Left ventricle myocardium superior (tissue), 1 donor: ENCODE data around the gene IL13. TPM values are rescaled to one million over a fixed set of nuclear protein-coding genes. Genes with fewer than 3 reads are reported as not detected.
"Not testable (repeated sequence)": the region's sequence is repeated elsewhere in the genome, so short reads cannot be mapped to it uniquely, and the experiment has no call there.

ENCODE experiments used
- ATAC-seq: fragments of 200-7000 bp; cut with Tn5 transposase; one replicate; pipeline ENCODE4 v1.9.1; 2020; ENCODE audit warnings: mild to moderate bottlenecking, moderate library complexity
- DNase-seq: peaks from one replicate; pipeline ENCODE4 v3.0.0-alpha.2; 2020
- intact Hi-C: fragments of 100-400 bp; cut with micrococcal nuclease; formaldehyde crosslinking; loops from one replicate; pipeline ENCODE4 v1.11.0; 2022
- total RNA-seq: library from RNA; stranded (reverse); fragmentation: NEBNext Ultra II Directional; extraction: Animal tissue kit (Norgen Biotek cat#: 25700); gene quantifications from one replicate; pipeline ENCODE4 v1.2.1, GENCODE V29; 2021
- donor health status: DM: no; HTN: yes; CAD: no; lungs with severe emphysema.

The IL13 gene
- total RNA-seq, 1 donor from 2014 or later: not detected

DNA sequence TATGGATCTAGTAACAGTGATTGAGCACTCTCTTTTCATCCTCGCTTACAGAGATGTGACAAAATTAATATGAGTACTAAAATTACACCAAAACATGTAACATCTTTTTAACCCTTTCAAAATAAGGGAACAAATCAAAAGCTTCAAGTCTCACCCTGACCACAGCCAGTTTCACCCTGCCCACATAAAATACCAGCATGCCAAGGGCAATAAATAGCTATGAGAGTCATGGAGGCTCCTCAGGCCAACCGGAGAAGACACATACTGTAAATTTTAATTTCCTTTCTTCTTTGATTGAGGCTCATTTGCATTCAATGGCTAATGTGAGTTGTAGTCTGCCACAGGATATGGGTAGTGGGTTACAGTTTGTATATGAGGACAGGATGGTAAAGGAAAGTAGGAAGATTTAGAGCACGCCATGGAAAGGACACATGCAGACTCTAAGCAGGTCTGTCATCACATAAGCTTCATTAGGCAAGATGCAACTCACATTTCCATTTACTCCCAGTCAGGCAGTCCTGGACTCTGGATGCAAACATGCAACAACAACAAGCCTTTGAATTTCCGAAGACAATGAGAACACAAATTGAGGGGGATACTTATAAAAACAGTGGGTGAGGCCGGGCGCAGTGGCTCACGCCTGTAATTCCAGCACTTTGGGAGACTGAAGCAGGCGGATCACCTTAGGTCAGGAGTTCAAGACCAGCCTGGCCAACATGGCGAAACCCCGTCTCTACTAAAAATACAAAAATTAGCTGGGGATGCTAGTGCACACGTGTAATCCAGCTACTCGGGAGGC lies 27.1 kb downstream of the IL13 start:
- DNase-seq: no peak
- no peak for ATAC-seq
- intact Hi-C loops: no loop called here

DNA sequence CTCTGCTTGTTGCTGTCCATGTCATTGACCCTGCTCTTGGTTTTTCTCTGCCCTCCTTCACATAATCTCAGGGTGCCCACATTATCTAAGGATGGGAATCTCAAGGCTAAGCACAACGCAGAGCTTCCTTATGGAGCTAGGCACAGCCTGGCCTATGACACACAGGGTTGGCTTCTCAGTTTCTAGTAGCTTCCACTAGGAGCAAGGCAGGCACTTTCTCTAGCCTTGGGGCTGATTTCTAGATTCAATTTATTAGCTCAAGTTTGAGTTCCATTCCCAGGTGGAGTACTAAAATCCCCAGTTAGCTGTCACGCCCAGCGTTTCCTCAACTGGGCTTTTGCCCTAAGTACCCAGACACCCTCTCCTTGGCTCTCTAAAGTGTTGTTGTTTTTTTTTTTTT lies 28.2 kb downstream of the IL13 start:
- DNase-seq (no peak), ATAC-seq (no peak)
- intact Hi-C loops: no loop called here

DNA sequence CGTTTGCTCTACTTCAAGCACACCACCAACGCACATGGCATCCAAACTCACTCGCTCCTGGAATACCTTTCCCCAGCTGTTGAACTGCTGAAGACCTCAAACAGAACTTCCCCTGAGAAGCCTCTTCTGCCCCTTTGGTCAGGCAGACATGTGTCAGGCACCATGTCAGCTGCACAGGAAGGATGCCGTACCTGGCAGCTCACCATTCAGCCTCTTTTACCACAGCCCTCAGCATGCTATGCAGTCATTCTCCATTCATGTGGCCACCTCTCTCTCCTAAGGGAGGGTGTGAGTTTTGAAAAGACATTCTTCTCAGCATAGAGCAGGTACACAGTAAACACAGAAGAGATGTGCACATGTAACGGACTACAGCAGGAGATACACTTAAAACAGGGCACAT lies 30.0 kb downstream of the IL13 start:
- DNase-seq (no peak), ATAC-seq (no peak)
- intact Hi-C loops: no loop called here

DNA sequence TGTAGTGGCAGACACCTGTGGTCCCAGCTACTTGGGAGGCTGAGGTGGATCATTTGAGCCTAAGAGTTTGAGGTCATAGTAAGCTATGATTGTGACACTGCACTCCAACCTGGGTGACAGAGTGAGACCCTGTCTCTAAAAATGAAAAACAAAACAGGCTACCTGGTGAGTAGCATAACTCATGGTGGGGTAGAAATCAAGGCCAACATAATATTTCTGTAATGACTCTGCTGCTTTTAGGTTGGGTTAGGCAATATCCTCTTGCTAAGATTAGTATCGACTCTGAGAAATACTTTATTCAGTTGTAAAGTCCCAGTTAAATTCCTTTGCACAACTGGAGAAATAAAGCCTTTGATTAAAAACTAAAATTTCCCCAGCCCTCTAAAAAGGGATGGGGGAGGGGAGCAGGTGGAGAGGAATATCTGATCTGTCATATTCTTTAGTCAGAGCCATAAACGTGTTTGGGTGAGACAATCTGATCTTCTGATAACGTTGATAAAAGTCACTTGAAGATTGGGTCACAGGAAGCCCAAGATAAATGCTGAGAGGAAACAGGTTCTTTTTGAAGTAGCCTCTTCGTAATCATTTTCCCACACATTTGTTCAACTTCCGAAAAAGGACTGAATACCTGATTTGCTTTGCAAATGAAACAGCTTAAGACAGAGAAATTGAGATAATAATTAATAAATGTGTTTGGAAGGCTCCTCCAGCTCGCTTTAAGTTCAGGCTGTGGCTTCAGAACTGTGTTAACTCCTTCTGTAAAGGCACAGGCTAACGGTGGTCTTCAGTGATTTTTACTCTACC lies 30.8 kb downstream of the IL13 start:
- DNase-seq (no peak), ATAC-seq (no peak)
- intact Hi-C loops: no loop called here

DNA sequence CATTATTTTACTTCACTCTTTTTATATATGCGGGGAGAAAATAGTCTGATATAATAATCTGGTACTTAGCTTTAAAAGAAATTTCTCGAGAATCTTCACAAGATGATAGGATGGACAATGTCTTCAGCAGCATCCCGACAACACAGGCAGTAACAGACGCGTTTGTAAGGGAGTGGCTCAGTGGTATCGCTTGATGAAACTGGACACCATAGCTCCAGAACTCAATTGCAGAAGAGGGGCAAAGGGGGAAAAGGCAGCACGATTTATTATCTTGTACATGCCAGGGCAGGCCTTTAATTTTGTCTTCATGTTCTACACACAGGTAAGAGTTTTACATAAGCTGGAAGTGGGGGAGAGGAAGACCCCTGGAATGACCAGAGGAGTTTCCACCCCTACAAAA lies 31.5 kb downstream of the IL13 start:
- no peak for ATAC-seq
- intact Hi-C loops: no loop called here

DNA sequence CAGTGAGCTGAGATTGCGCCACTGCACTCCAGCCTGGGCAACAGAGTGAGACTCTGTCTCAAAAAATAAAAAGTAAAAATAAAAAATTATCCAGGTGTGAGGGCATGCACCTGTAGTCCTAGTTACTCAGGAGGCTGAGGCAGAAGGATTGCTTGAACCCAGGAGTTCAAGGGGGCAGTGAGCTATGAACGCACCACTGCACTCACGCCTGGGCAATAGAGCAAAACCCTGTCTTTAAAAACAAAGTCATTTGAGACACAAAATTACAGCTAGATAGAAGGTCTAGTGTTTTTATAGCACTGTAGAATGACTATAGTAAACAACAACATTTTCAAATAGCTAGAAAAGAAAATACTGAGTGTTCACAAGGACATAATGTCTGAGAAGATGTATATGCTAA lies 32.2 kb downstream of the IL13 start:
- intact Hi-C loops: no loop called here
- no peak for ATAC-seq
- DNase-seq: no peak

More for the DNA sequence above, 31.5 kb downstream of the IL13 start:
- DNase-seq: no peak

DNA sequence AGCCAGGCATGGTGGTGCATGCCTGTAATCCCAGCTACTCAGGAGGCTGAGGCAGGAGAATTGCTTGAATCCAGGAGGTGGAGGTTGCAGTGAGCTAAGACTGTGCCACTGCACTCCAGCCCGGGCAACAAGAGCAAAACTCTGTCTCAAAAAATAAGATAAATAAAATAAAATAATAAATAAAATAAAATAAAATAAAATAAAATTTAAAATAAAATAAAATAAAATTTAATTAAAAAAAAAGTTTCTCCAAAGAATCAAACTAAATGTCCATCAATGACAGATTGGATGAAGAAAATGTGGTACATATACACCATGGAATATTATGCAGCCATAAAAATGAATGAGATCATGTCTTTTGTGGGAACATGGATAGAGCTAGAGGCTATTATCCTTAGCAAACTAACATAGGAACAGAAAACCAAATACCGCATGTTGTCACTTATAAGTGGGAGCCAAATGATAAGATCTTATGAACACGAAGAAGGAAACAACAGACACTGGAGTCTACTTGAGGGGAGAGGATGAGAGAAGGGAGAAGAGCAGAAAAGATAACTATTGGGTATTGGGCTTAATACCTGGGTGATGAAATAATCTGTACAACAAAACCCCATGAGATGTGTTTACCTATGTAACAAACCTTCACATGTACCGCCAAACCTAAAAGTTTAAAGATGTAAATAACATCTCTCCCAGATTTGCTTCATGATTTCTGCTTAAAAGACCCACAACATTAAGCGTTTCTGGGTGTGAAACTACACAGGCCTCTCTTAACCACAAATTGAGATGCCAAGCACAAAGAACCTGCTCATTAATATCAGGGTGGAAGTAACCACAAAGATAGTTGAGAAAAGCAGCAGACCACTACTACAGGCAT lies 34.0 kb downstream of the IL13 start:
- DNase-seq, ATAC-seq, intact Hi-C loops: not testable (repeated sequence)

DNA sequence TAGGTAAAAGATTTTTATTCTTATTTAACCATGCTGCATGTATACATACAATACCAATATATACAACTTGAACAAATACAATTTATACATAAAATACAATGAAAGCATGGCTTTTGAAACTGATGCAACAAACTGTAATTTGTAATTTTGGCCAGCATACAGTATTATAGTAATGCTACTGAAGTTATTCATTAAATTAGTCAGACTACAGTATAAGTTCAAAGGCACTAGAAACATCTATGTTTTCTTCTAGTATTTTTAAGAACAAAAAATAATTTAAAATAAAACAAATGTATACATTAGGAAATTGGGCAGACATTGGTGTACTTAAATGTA lies 34.6 kb downstream of the IL13 start:
- DNase-seq (no peak), ATAC-seq (no peak)
- intact Hi-C loops: no loop called here

DNA sequence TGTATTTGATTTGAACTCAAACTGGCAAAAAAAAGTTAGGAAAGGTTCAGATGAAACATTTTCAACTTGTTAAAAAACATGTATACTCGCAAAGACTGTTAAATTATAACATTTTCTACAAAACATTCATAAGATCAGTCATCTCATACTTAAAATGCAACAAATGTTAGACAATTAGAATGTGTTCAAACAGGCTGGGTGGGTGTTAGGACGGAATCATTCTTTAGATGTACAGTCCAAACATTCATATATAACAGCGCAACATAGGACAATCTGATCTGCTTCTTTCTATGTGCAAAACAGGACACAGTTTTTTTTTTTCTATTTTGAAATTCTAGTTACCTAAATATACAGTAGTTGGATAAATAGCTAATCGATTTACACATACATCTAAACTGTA lies 38.0 kb downstream of the IL13 start:
- intact Hi-C loops: no loop called here
- no peak for ATAC-seq
- DNase-seq: no peak

DNA sequence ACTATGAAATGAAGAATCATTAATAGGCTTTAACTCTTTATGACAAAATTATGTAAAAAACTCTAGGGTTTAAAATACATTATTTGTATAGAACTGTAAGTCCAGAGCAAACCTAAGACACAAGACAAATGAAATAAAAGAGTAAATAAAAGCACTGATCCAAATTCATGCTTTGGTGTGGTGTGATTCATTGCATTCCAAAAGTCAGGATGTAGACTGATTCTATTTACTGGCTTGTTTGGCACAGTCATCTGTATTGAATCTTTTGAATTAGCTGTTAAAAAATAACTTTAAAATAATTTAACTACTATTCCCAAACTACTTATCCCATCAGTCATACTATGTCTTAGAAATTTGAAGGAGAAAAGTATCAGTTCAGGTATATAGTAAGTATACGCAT lies 46.9 kb downstream of the IL13 start:
- DNase-seq: no peak
- intact Hi-C loops: no loop called here
- no peak for ATAC-seq

DNA sequence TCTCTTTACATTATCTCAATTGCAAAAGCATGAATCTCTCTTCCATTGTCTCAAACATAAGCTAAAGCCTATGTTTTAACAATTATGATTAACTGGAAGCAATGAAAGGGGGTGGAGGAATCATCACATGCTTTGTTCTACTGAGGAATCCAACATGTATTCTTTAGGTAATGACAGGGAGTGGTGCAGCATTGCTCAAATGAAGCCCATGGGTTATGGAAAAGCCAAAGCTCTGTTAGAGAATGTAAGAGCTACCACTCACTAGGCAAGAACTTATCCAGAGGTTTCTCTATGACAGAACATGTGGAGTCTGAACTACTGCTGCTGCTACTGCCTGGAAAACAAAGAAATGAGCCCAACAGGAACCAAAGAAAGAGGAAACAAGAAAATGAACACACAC lies 50.7 kb downstream of the IL13 start:
- ATAC-seq (no peak), DNase-seq (no peak)
- intact Hi-C loops: no loop called here

Other genes starting within 250 kb of the IL13 start
- gene IRF1, start 167.4 kb upstream of the IL13 start, total RNA-seq: 12.6 TPM
- not detected for gene IL5, start 114.7 kb upstream of the IL13 start, total RNA-seq
- 37.0 TPM for gene RAD50, start 101.2 kb upstream of the IL13 start, total RNA-seq
- gene IL4, start 15.8 kb downstream of the IL13 start, total RNA-seq: not detected
- 12.4 TPM for gene KIF3A, start 79.4 kb downstream of the IL13 start, total RNA-seq
- 0.10 TPM for gene CCNI2, start 89.3 kb downstream of the IL13 start, total RNA-seq
- 30.4 TPM for gene SEPTIN8, start 119.1 kb downstream of the IL13 start, total RNA-seq
- gene SOWAHA, start 155.1 kb downstream of the IL13 start, total RNA-seq: 0.17 TPM
- gene SHROOM1, start 172.5 kb downstream of the IL13 start, total RNA-seq: 5.7 TPM
- gene GDF9, start 208.3 kb downstream of the IL13 start, total RNA-seq: 0.30 TPM
- gene UQCRQ, start 208.5 kb downstream of the IL13 start, total RNA-seq: 1,703 TPM
- 0.89 TPM for gene LEAP2, start 215.5 kb downstream of the IL13 start, total RNA-seq